Measurements from ENCODE around the gene RAD51B. TPM values are rescaled to one million over a fixed set of nuclear protein-coding genes. Genes with fewer than 3 reads are reported as not detected.

RAD51B gene
- total RNA-seq, 1 experiment from 2014 or later = 16.7 TPM

DNA sequence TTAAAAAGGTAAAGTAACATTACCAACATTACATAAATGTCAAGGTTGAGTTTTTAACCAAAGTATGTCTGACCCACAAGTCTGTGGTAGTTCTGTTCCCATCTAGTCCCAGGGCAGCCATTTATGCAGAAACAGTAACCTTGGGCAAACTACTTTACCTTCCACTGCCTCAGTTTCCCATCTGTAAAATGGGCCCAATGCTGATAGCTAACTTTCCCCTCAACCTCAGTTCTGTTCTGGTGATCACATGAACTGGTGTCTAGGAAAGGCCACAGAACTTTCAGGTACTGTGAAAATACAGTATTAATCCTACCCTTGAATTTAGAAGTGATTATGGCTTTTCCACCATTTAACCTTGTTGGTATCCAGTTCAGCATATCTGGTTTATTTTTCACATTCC lies 859.7 kb downstream of the RAD51B start:
- Histone ChIP-seq H2BK12ac (ENCODE audit: insufficient read length, low read depth, low read length) (no peak overlapping the region), H2BK15ac (ENCODE audit: low read depth, low read length) (no peak overlapping the region), H4K5ac (ENCODE audit: insufficient read length, low read depth, low read length) (no peak overlapping the region), H2BK20ac (ENCODE audit: low read depth, low read length, poor library complexity, severe bottlenecking) (no peak overlapping the region), H3K9me3 (ENCODE audit: control insufficient read depth, low read depth, low read length) (no peaks in the 10 kb centered on the region), H4K91ac (ENCODE audit: insufficient read length, low read depth, low read length) (no peak overlapping the region), H4K8ac (replicated peaks; ENCODE audit: insufficient read length, low read depth, low read length) (no peak overlapping the region), H2BK120ac (ENCODE audit: low read depth, low read length, poor library complexity, severe bottlenecking) (no peak overlapping the region), H3K56ac (ENCODE audit: insufficient read length, low read depth, low read length) (no peak overlapping the region), H2AK5ac (ENCODE audit: insufficient read length, low read length) (no peak overlapping the region), H4K20me1 (ENCODE audit: control insufficient read depth, insufficient read depth, insufficient read length) (no peaks in the 10 kb centered on the region), H3K4me2 (ENCODE audit: insufficient read depth, insufficient read length, low read length) (no peak overlapping the region), H3K4ac (ENCODE audit: low read depth, low read length) (no peak overlapping the region), H3K18ac (ENCODE audit: insufficient read length, low read depth, low read length) (no peak overlapping the region), H3K23me2 (ENCODE audit: insufficient read length, low read depth, low read length, poor library complexity, severe bottlenecking) (no peaks in the 10 kb centered on the region), H2AFZ (ENCODE audit: low read length) (no peak overlapping the region), H3K9ac (ENCODE audit: extremely low read depth, insufficient read length, low read length) (no peak overlapping the region), H3K79me2 (ENCODE audit: insufficient read depth, low read length) (no peaks in the 10 kb centered on the region), H3T11ph (ENCODE audit: low read length) (no peak overlapping the region), H3K14ac (ENCODE audit: insufficient read depth, low read length) (no peak overlapping the region), H3K23ac (ENCODE audit: insufficient read length, low read depth, low read length) (no peak overlapping the region), H2BK5ac (ENCODE audit: insufficient read length, low read length) (no peak overlapping the region), H3K27ac (ENCODE audit: insufficient read length, low read depth, low read length) (no peak overlapping the region), H3K27me3 (ENCODE audit: insufficient read depth, low read length) (no peaks in the 10 kb centered on the region), H3K4me1 (ENCODE audit: insufficient read depth, low read length) (peaks cover 5% of the 10 kb centered on the region), H3K79me1 (ENCODE audit: insufficient read depth, low read depth, low read length, poor library complexity, severe bottlenecking) (no peaks in the 10 kb centered on the region)
- H3K27me3 Mint-ChIP-seq (ENCODE audit: low read depth) = no peaks in the 10 kb centered on the region
- no peak overlapping the region for H3K27ac Mint-ChIP-seq
- H3K4me3 Mint-ChIP-seq = no peak overlapping the region
- H3K36me3 Mint-ChIP-seq (ENCODE audit: insufficient read depth in 1 of 3, low read depth in 3 of 3) = no peaks in the 10 kb centered on the region; a peak in 1 of 7 replicates
- H3K4me1 Mint-ChIP-seq = peaks cover 25 to 29% of the 10 kb centered on the region in 2 experiments
- TF ChIP-seq, protein P1, sequence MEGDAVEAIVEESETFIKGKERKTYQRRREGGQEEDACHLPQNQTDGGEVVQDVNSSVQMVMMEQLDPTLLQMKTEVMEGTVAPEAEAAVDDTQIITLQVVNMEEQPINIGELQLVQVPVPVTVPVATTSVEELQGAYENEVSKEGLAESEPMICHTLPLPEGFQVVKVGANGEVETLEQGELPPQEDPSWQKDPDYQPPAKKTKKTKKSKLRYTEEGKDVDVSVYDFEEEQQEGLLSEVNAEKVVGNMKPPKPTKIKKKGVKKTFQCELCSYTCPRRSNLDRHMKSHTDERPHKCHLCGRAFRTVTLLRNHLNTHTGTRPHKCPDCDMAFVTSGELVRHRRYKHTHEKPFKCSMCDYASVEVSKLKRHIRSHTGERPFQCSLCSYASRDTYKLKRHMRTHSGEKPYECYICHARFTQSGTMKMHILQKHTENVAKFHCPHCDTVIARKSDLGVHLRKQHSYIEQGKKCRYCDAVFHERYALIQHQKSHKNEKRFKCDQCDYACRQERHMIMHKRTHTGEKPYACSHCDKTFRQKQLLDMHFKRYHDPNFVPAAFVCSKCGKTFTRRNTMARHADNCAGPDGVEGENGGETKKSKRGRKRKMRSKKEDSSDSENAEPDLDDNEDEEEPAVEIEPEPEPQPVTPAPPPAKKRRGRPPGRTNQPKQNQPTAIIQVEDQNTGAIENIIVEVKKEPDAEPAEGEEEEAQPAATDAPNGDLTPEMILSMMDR (conservative IDR thresholded peaks at IDR 0.05) = no peak
- H3K9me3 Mint-ChIP-seq = no peaks in the 10 kb centered on the region
- no peak for DNase-seq
